Right lung (tissue), 5 donors: ENCODE data around the gene PBX2. TPM values are rescaled to one million over a fixed set of nuclear protein-coding genes. Genes with fewer than 3 reads are reported as not detected.
"Not testable (repeated sequence)": the region's sequence is repeated elsewhere in the genome, so short reads cannot be mapped to it uniquely, and the experiment has no call there.

ENCODE experiments used
- DNase-seq, 2 donors: peaks; one replicate each; pipeline ENCODE4 v3.0.0-alpha.2; 2013
- polyA plus RNA-seq, 5 donors: library from polyadenylated mRNA; unstranded; fragments of 120-200 nt; gene quantifications; one replicate each; pipeline versions ENCODE4 v1.2.1 to v1.2.3, GENCODE V29; 2013; ENCODE audit warnings: inconsistent platforms in 1 of 5, low replicate concordance in 1 of 5; ENCODE audit not compliant: insufficient read length in 5 of 5, insufficient read depth in 1 of 5

PBX2 gene
- polyA plus RNA-seq, 5 donors = 158 to 182 (median 162) TPM

DNA sequence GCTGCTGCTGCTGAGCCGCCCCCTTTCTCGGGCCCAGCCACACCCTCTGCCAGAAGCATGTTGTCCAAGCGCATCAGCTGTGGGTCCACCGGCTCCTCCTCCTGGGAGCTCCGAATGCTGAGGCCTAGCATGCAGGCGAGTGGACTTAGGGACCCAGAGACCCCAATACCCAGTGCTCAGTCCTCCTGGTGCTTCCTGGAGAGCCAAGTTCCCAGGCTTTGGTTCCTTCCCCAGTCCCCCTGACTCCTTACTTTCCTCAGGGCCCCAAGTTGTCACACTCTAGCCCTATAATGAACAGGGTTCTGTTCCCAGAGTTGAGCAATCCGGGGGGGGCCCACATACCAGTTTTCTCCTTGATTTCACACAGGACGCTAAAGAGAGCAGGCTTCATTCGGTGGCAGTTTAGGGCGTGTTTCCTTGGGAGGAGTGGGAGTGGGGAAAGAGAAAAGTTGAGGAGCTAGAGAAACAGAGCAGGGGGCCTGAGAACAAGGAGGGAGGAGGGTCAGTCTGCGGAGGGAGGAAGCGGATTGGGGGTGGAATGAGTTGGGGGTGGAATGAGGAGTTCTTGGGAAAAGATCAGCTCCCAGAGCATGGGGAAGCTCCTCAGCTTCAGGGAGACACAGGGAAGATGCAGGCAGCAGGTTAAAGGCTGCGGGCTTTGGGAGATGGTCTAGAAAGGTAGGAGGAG lies 1.5 kb downstream of the PBX2 start:
- no peak for DNase-seq

DNA sequence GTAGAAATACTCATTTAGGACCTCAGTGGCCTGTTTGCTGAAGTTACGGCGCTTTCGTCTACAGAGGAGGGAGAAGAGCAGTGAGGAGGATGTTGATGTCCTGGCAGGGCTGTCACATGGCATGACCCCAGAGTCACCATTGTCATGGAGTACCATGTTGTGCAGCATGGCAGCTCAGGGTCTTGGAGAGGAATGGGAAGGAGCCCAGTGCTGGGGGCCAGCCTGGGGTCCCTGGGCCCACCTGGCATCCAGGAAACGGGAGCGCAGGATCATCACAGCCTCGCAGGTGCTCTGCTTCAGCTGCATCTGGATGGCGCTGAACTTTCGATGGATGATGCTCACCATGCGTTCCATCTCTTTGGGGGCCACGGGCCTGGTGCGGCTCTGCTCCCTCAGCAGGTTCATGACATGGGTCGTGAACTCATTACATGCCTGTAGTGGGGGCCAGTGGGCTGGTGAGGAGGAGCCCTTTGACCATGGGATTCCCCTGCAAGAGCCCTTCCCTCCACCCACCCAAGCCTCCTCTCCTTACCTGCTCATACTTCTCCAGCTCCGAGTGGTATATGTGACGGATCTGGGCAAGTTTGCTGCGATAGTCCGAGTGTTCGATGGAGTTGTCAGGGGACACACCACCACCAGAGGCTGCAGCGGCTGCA lies 2.1 kb downstream of the PBX2 start:
- not testable (repeated sequence) for DNase-seq

GRCh38 chr6:32187009-32187709 lies 2.8 kb downstream of the PBX2 start:
- DNase-seq = no peak

GRCh38 chr6:32186151-32186840 lies 3.7 kb downstream of the PBX2 start:
- not testable (repeated sequence) for DNase-seq

DNA sequence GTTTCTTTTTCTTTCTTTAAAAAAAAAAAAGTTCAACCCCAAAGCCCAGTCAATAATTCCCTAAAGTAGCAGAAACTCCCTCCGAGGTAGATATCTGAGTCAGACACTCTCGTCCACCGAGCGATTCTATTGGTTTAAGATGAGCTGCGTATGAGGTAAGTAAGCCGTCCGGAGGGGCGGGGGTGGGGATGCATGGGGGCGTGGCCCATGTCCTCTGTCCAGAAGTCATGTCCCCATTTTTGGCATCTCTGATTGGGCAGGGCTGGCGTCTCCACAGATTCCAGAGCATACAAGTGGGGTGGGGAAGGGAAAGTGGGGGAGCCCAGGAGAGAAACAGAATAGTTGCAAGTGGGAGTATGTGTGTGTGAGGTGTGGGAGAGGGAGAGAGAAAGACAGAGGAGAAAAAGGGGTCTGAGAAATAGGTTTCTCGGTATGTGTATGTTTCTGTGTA lies 4.3 kb downstream of the PBX2 start:
- not testable (repeated sequence) for DNase-seq

GRCh38 chr6:32184084-32184640 lies 5.8 kb downstream of the PBX2 start, which contains the start of gene AGER:
TSS of gene AGER (minus strand) at chr6:32184253. CDS start at chr6:32184222, 31 bp downstream.
- no peak for DNase-seq

DNA sequence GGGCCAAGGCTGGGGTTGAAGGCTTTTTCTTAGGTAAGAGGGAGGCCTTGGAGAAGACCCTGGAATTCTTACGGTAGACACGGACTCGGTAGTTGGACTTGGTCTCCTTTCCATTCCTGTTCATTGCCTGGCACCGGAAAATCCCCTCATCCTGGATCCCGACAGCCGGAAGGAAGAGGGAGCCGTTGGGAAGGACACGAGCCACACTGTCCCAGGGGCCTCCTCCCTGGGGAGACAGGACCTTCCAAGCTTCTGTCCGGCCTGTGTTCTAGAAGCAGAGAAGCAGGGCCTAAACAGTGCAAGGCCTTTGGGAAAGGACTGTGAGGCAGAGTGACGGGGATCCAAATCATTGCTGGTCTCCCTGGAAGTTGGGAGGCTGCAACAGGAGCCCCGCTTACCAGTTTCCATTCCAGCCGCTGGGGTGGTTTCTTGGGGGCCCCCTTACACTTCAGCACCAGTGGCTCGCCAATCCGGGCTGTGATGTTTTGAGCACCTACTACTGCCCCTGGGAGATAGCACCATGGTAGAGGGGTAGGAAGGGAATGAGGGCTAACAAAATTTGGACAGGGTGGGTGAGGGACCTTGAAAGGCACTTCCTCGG lies 6.4 kb downstream of the PBX2 start:
- DNase-seq = no peak

- DNase-seq = no peak
Observed at GRCh38 chr6:32183030-32183429, 7.0 kb downstream of the PBX2 start.

DNA sequence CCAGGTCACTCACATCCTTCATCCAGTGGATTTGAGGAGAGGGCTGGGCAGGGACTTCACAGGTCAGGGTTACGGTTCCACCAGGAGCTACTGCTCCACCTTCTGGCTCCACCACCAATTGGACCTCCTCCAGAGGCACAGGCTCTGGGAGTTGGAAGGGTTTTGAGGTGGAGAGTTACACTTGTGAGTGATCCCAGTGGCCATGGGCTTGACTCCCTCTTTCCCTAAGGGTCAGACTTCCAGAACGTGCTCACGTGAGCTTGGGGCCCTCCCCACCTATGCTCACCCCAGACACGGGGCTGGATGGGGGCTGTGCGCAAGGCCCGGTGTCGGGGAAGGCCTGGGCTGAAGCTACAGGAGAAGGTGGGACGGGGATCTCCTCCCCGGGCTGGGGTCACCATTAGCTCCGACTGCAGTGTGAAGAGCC lies 7.4 kb downstream of the PBX2 start:
- no peak for DNase-seq

GRCh38 chr6:32181915-32182529 lies 8.0 kb downstream of the PBX2 start:
- no peak for DNase-seq

DNA sequence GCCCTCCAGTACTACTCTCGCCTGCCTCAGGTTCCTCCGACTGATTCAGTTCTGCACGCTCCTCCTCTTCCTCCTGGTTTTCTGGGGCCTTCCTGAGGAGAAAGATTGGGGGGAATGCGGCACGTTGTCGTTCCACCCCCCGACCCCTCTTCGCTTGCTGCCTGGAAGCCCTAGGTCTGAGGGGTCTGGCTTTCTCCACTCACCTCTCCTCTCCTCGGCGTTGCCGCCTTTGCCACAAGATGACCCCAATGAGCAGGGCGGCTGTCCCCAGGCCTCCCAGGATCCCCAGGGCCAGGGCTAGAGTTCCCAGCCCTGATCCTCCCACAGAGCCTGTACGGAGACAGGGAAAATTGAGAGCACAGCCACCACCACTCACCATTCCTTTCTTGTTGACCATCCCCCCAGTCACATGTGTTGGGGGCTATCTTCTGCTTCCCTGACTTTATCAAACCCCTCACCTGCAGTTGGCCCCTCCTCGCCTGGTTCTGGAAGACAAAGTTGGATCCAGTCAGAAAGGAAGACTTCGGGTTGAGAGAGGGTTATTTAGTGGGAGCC lies 8.8 kb downstream of the PBX2 start:
- DNase-seq = no peak

DNA sequence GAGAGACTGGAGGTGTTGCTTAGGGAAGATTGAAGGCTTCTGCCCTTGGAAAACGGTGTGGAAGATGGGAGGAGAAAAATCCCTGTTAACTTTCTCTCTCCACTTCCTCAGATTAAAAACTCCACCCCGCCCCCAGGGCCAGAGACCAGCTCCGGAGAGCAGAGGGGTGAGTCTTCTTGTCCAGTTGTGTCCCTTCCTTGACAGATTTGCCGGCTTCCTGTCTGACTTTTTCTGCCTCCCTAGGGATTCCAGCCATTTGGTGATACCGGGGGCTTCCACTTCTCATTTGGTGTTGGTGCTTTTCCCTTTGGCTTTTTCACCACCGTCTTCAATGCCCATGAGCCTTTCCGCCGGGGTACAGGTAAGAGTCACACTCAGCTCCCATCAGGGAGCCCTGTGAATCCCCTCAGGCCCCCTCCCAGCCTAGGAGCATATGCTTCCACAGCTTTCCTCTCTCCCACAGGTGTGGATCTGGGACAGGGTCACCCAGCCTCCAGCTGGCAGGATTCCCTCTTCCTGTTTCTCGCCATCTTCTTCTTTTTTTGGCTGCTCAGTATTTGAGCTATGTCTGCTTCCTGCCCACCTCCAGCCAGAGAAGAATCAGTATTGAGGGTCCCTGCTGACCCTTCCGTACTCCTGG lies 10.1 kb downstream of the PBX2 start:
- DNase-seq = no peak

DNA sequence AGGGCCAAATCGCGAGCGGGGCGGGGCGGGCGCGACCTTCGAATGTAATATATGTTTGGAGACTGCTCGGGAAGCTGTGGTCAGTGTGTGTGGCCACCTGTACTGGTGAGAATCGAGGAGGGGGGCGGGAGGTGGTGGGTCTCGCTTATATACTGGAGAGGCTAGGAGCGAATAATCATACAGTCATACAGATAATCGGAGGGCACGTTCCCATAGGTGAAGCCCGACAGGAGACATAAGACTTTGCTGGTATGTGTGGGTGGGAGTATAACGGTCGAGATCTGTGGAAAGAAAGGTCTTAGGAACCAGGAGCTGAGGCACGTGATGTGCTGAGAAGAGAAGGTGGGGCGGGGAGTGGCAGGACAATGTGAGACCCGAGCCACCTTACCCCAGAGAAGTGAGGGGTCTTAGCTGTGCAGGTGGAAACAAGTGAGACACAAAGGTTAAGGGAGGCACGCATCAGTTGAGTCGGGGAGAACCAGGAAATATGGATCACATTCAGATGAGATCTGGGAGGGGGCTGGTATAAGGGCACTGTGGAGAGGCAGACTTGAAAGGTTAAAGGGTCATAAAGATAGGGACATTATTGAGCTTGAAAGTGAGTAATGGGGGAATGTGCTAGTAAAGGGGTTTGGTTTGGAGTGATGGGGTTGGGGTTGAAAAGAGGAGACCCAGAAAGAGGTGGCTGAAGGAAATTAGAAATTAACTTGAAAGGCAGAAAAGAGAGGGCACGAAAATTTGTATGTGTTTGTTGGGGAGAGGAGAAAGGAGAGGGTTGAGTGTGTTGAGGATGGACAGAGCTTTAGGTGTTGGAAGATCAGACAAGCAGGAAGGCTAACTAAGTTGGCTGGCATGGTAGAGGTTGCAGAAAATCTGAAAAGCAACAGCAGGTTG lies 11.2 kb downstream of the PBX2 start:
- DNase-seq = no peak

- DNase-seq = peak; percentile 99 to 100
Observed at GRCh38 chr6:32177788-32178546, 12.0 kb downstream of the PBX2 start, which contains the start of gene RNF5. TSS of gene RNF5 (plus strand) at chr6:32178405. CDS start at chr6:32178512, 107 bp downstream.

- no peak for DNase-seq
Observed at GRCh38 chr6:32177183-32177787, 12.7 kb downstream of the PBX2 start.

DNA sequence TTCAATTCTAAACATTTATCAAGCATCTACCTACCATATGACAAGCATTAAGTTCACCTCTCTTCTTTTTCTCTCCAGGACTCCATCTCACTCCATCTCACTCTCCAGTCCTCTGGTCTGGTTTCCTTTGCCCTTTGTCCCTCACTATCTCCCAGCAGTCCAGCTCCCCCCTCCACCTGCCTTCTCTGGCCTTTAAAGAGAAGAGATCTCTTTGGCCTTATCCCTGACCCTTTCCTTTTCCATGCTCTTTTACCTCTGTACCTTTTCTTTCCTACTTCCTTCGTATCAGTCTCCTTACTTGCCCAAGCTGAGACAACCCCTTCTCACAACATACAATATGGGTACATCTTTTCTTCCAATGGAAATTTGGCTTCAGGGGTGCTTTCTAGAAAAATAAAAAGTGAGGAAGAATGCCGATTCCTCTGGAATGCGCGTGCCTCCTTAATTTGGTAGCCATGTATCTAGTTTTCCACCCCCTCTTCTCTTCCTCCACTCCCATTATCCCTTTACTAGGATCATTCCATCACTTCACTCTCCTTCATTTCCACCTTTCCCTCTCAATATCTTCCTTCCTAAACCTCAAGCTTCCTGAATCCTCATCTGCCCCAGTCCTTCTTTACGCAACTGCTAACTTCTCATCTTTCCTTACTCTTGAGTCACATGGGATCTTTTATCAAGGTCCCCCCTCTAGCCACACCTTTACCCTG lies 13.4 kb downstream of the PBX2 start:
- DNase-seq = no peak
